HCT116 (cell line): ENCODE measurements around the gene RHEB. TPM values are rescaled to one million over a fixed set of nuclear protein-coding genes. Genes with fewer than 3 reads are reported as not detected.

Source experiments
- ATAC-seq: fragments of 200-7000 bp; cut with Tn5 transposase; 2 replicates; pipeline ENCODE4 v1.9.1; 2020; ENCODE audit warnings: mild to moderate bottlenecking, moderate library complexity
- BruUV-seq: library from RNA; stranded (reverse); fragments of 400-500 nt; replicated peaks from 2 replicates; lab custom pipeline; 2021; lab: Mats Ljungman, UMichigan
- CTCF ChIA-PET: fragments of 300-600 bp; sonication (Branson Sonifier 250); formaldehyde crosslinking; loops from one replicate; lab custom pipeline; 2021; ENCODE audit warnings: antibody characterized with exemption; lab: Charles Lee
- POLR2A ChIA-PET: fragments of 300-600, 350-600 bp; sonication (Branson Sonifier 250); formaldehyde crosslinking; loops from one replicate; lab custom pipeline; 2021; ENCODE audit warnings: antibody characterized with exemption; lab: Charles Lee
- RAD21 ChIA-PET, 2 experiments: fragments of 300-600 bp; sonication (Branson Sonifier 250); formaldehyde crosslinking; loops; one replicate each; lab custom pipeline; 2023; ENCODE audit warnings: low total read pairs in 2 of 2; ENCODE audit not compliant: uncharacterized antibody in 2 of 2, unreplicated experiment in 2 of 2, low non-redundant PET in 1 of 2; lab: Charles Lee
- DNase-seq: peaks from one replicate; pipeline ENCODE4 v3.0.0-alpha.2; 2010; ENCODE audit warnings: low read depth, low spot score
- H2AFZ ChIP-seq: fragments of 200-600 bp; shearing (Covaris generic), sonication (generic); 2 replicates; pipeline ENCODE4 v1.6.1; 2017; ENCODE audit warnings: low read depth, mixed run types, mixed read lengths, antibody characterized with exemption, low read length; ENCODE audit not compliant: poor library complexity, severe bottlenecking
- H3K27ac ChIP-seq: 2 replicates; pipeline ENCODE4 v1.5.1; 2012; ENCODE audit warnings: low read depth, low read length
- H3K27me3 ChIP-seq: fragments of 200-600 bp; sonication (generic); 2 replicates; pipeline ENCODE4 v1.6.1; 2016; ENCODE audit warnings: mixed run types, low read length, mixed read lengths; ENCODE audit not compliant: insufficient read depth
- H3K36me3 ChIP-seq, 2 experiments: fragments of 200-500 bp in 1 of 2; fragments of 200-600 bp in 1 of 2; sonication (Bioruptor generic) in 1 of 2; sonication (generic) in 1 of 2; 2 replicates each; pipeline versions ENCODE4 v1.5.1 to v1.6.1; 2014 to 2016; ENCODE audit warnings: low read length in 2 of 2, inconsistent platforms in 1 of 2, mixed read lengths in 1 of 2, mixed run types in 1 of 2; ENCODE audit not compliant: insufficient read depth in 2 of 2, control insufficient read depth in 1 of 2
- H3K4me1 ChIP-seq, 2 experiments: fragments of 200-600 bp in 1 of 2; sonication (generic) in 1 of 2; 2 replicates each; pipeline versions ENCODE4 v1.5.1 to v1.6.1; 2012 to 2017; ENCODE audit warnings: low read length in 2 of 2, inconsistent platforms in 1 of 2, mild to moderate bottlenecking in 1 of 2, mixed read lengths in 1 of 2, mixed run types in 1 of 2, moderate library complexity in 1 of 2; ENCODE audit not compliant: insufficient read depth in 2 of 2, control insufficient read depth in 1 of 2
- H3K4me2 ChIP-seq: fragments of 200-600 bp; sonication (generic); 2 replicates; pipeline ENCODE4 v1.6.1; 2017; ENCODE audit warnings: mixed run types, low read length, mixed read lengths
- H3K4me3 ChIP-seq, 2 experiments: fragments of 200-600 bp in 1 of 2; sonication (generic) in 1 of 2; replicated peaks in 1 of 2; 2 replicates each; pipeline ENCODE4 v1.5.1; 2011 to 2016; ENCODE audit warnings: low read length in 2 of 2, control low read depth in 1 of 2, low read depth in 1 of 2, mild to moderate bottlenecking in 1 of 2, mixed read lengths in 1 of 2, mixed run types in 1 of 2
- H3K79me2 ChIP-seq: fragments of 200-600 bp; sonication (generic); 2 replicates; pipeline ENCODE4 v1.6.1; 2017; ENCODE audit warnings: mild to moderate bottlenecking, mixed run types, low read length, moderate library complexity, mixed read lengths; ENCODE audit not compliant: insufficient read depth
- H3K9ac ChIP-seq: fragments of 200-600 bp; sonication (generic); 2 replicates; pipeline ENCODE4 v1.6.1; 2016; ENCODE audit warnings: low read length, mixed read lengths
- H3K9me2 ChIP-seq: fragments of 200-600 bp; sonication (generic), shearing (Covaris generic); 2 replicates; pipeline ENCODE4 v1.6.1; 2017; ENCODE audit warnings: mixed run types, mild to moderate bottlenecking, moderate library complexity; ENCODE audit not compliant: insufficient read depth
- H3K9me3 ChIP-seq, 2 experiments: fragments of 200-500 bp in 1 of 2; fragments of 200-600 bp in 1 of 2; sonication (Bioruptor generic) in 1 of 2; sonication (generic) in 1 of 2; 2 replicates each; pipeline ENCODE4 v1.6.1; 2014 to 2017; ENCODE audit warnings: low read length in 2 of 2, mixed read lengths in 2 of 2, inconsistent platforms in 1 of 2, low read depth in 1 of 2, mild to moderate bottlenecking in 1 of 2, mixed run types in 1 of 2, moderate library complexity in 1 of 2; ENCODE audit not compliant: control insufficient read depth in 1 of 2, insufficient read depth in 1 of 2
- H4K20me1 ChIP-seq: fragments of 200-600 bp; sonication (generic), shearing (Covaris generic); 2 replicates; pipeline ENCODE4 v1.6.1; 2017; ENCODE audit warnings: mixed run types, mild to moderate bottlenecking, moderate library complexity; ENCODE audit not compliant: insufficient read depth
- CEBPB ChIP-seq: IDR thresholded peaks from 2 replicates; pipeline ENCODE4 v1.6.1; 2012; ENCODE audit warnings: low read depth
- ELF1 ChIP-seq: IDR thresholded peaks from 2 replicates; pipeline ENCODE4 v1.6.1; 2012; ENCODE audit warnings: low read depth, borderline replicate concordance
- FOSL1 ChIP-seq: IDR thresholded peaks from 2 replicates; pipeline ENCODE4 v1.6.1; 2012; ENCODE audit warnings: low read depth
- POLR2AphosphoS5 ChIP-seq: IDR thresholded peaks from 2 replicates; pipeline ENCODE4 v1.6.1; 2011; ENCODE audit warnings: mild to moderate bottlenecking, low read depth, low read length, moderate library complexity
- SIN3A ChIP-seq: IDR thresholded peaks from 2 replicates; pipeline ENCODE4 v1.6.1; 2012; ENCODE audit warnings: low read depth
- SRF ChIP-seq: IDR thresholded peaks from 2 replicates; pipeline ENCODE4 v1.6.1; 2012; ENCODE audit warnings: low read depth
- TCF7L2 ChIP-seq: IDR thresholded peaks from 2 replicates; pipeline ENCODE4 v1.7.0; 2011; ENCODE audit warnings: borderline replicate concordance, inconsistent platforms; ENCODE audit not compliant: insufficient read depth, insufficient read length; ENCODE audit errors: extremely low read depth
- intact Hi-C: fragments of 100-400 bp; cut with micrococcal nuclease; formaldehyde crosslinking; loops from 2 replicates; pipeline ENCODE4 v1.10.0; 2022
- total RNA-seq: library from RNA; stranded (reverse); gene quantifications from one replicate; pipeline ENCODE4 v1.2.1, GENCODE V29; 2021; ENCODE audit not compliant: unreplicated experiment
- TF ChIP-seq, protein P1 (sequence below): IDR thresholded peaks from 2 replicates; pipeline ENCODE4 v1.6.1; 2012; ENCODE audit warnings: low read depth
- TF ChIP-seq, protein P2 (sequence below), 3 experiments: fragments of 200-600 bp in 1 of 3; sonication (generic) in 1 of 3; IDR thresholded peaks in 2 of 3; conservative IDR thresholded peaks in 1 of 3; 2 replicates each; pipeline ENCODE4 v1.5.1; 2012 to 2017; ENCODE audit warnings: low read depth in 2 of 3, low read length in 2 of 3, antibody characterized with exemption in 1 of 3, borderline replicate concordance in 1 of 3, control low read depth in 1 of 3, mild to moderate bottlenecking in 1 of 3, mixed read lengths in 1 of 3, mixed run types in 1 of 3, moderate library complexity in 1 of 3; ENCODE audit not compliant: insufficient read depth in 1 of 3

RHEB gene
- total RNA-seq, 1 experiment from 2014 or later, result 114 TPM

DNA sequence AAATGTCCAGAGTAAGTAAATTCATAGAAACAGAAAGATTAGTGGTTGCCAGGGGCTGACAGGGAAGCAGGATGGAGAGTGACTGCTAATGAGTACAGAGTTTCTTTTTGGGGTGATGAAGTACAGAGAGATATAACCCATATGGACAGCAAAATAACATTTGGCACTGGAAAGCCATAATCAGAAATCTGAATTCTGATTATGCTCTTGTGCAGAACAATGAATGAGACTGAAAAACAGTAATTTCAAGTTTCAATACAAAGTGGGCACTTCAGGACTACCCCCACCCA, 4.5 kb downstream of the RHEB start:
- H3K4me3 ChIP-seq, result no peak overlapping the region
- POLR2A ChIA-PET, result no interaction called here
- peaks cover 45% of the 10 kb centered on the region for H4K20me1 ChIP-seq
- H3K36me3 ChIP-seq, result no peaks in the 10 kb centered on the region
- DNase-seq (no peak), ATAC-seq (no peak)
- RAD21 ChIA-PET, result no interaction called here
- H3K9me2 ChIP-seq, result no peaks in the 10 kb centered on the region
- no peak overlapping the region for H3K27ac ChIP-seq
- no peaks in the 10 kb centered on the region for H3K9me3 ChIP-seq
- intact Hi-C loops, result no loop called here
- H3K79me2 ChIP-seq, result peaks cover 91% of the 10 kb centered on the region
- H3K4me1 ChIP-seq, result peaks cover 14 to 41% of the 10 kb centered on the region in 2 experiments
- BruUV-seq, result no TSS peak
- no peak overlapping the region for H2AFZ ChIP-seq
- CTCF ChIA-PET, result no interaction called here
- no peak overlapping the region for H3K4me2 ChIP-seq
- TF ChIP-seq SRF (no peak), ELF1 (no peak), TCF7L2 (no peak), FOSL1 (no peak), SIN3A (no peak), POLR2AphosphoS5 (no peak), CEBPB (no peak)
- TF ChIP-seq, protein P1, sequence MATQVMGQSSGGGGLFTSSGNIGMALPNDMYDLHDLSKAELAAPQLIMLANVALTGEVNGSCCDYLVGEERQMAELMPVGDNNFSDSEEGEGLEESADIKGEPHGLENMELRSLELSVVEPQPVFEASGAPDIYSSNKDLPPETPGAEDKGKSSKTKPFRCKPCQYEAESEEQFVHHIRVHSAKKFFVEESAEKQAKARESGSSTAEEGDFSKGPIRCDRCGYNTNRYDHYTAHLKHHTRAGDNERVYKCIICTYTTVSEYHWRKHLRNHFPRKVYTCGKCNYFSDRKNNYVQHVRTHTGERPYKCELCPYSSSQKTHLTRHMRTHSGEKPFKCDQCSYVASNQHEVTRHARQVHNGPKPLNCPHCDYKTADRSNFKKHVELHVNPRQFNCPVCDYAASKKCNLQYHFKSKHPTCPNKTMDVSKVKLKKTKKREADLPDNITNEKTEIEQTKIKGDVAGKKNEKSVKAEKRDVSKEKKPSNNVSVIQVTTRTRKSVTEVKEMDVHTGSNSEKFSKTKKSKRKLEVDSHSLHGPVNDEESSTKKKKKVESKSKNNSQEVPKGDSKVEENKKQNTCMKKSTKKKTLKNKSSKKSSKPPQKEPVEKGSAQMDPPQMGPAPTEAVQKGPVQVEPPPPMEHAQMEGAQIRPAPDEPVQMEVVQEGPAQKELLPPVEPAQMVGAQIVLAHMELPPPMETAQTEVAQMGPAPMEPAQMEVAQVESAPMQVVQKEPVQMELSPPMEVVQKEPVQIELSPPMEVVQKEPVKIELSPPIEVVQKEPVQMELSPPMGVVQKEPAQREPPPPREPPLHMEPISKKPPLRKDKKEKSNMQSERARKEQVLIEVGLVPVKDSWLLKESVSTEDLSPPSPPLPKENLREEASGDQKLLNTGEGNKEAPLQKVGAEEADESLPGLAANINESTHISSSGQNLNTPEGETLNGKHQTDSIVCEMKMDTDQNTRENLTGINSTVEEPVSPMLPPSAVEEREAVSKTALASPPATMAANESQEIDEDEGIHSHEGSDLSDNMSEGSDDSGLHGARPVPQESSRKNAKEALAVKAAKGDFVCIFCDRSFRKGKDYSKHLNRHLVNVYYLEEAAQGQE, result no peak
- TF ChIP-seq, protein P2, sequence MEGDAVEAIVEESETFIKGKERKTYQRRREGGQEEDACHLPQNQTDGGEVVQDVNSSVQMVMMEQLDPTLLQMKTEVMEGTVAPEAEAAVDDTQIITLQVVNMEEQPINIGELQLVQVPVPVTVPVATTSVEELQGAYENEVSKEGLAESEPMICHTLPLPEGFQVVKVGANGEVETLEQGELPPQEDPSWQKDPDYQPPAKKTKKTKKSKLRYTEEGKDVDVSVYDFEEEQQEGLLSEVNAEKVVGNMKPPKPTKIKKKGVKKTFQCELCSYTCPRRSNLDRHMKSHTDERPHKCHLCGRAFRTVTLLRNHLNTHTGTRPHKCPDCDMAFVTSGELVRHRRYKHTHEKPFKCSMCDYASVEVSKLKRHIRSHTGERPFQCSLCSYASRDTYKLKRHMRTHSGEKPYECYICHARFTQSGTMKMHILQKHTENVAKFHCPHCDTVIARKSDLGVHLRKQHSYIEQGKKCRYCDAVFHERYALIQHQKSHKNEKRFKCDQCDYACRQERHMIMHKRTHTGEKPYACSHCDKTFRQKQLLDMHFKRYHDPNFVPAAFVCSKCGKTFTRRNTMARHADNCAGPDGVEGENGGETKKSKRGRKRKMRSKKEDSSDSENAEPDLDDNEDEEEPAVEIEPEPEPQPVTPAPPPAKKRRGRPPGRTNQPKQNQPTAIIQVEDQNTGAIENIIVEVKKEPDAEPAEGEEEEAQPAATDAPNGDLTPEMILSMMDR (IDR thresholded peaks at IDR 0.05 in 2 of 3, conservative IDR thresholded peaks at IDR 0.05 in 1 of 3; ENCODE audit: borderline replicate concordance in 1 of 3, insufficient read depth in 1 of 3, low read depth in 2 of 3, low read length in 2 of 3), result no peak
- no peaks in the 10 kb centered on the region for H3K27me3 ChIP-seq
- H3K9ac ChIP-seq, result no peak overlapping the region
